SK-N-SH (cell line): Measurements from ENCODE around the gene LMAN2. TPM values are rescaled to one million over a fixed set of nuclear protein-coding genes. Genes with fewer than 3 reads are reported as not detected.

Experiments
- CTCF ChIA-PET: fragments of 300-600, 350-600 bp; formaldehyde crosslinking; extraction: SDS; loops from one replicate; lab custom pipeline; 2021; lab: Yijun Ruan, JAX
- POLR2A ChIA-PET: fragments of 350-600 bp; sonication (Branson Sonifier 250); formaldehyde crosslinking; extraction: SDS; loops from one replicate; lab custom pipeline; 2020; ENCODE audit warnings: antibody characterized with exemption, inconsistent platforms; lab: Yijun Ruan, JAX
- DNase-seq: peaks from one replicate; pipeline ENCODE4 v3.0.0; 2012
- H2AFZ ChIP-seq: fragments of 200-600 bp; sonication (generic); 2 replicates; pipeline ENCODE4 v1.8.1; 2016; ENCODE audit warnings: antibody characterized with exemption, mild to moderate bottlenecking, low read depth
- H3F3A ChIP-seq: fragments of 200-600 bp; sonication (generic); replicated peaks from 2 replicates; pipeline ENCODE3; 2016; ENCODE audit warnings: antibody characterized with exemption, mild to moderate bottlenecking; ENCODE audit not compliant: insufficient read depth
- H3K27ac ChIP-seq, 2 experiments: fragments of 200-500 bp in 1 of 2; fragments of 200-600 bp in 1 of 2; sonication (Bioruptor generic) in 1 of 2; sonication (generic), shearing (Covaris generic) in 1 of 2; 2 replicates each; pipeline versions ENCODE4 v1.5.1 to v1.6.1; 2014 to 2016; ENCODE audit warnings: low read depth in 2 of 2, inconsistent platforms in 1 of 2, low read length in 1 of 2, mild to moderate bottlenecking in 1 of 2, mixed read lengths in 1 of 2
- H3K27me3 ChIP-seq: fragments of 200-600 bp; sonication (generic), shearing (Covaris generic); 2 replicates; pipeline ENCODE4 v1.6.1; 2016; ENCODE audit warnings: mixed run types; ENCODE audit not compliant: insufficient read depth
- H3K36me3 ChIP-seq, 2 experiments: fragments of 200-500 bp in 1 of 2; fragments of 200-600 bp in 1 of 2; sonication (Bioruptor generic) in 1 of 2; sonication (generic) in 1 of 2; replicated peaks in 1 of 2; 2 replicates each; pipeline versions ENCODE3 to v1.5.1; 2014 to 2016; ENCODE audit warnings: low read length in 1 of 2, mild to moderate bottlenecking in 1 of 2; ENCODE audit not compliant: insufficient read depth in 2 of 2, control insufficient read depth in 1 of 2
- H3K4me1 ChIP-seq, 2 experiments: fragments of 200-500 bp in 1 of 2; fragments of 200-600 bp in 1 of 2; sonication (Bioruptor generic) in 1 of 2; sonication (generic), shearing (Covaris generic) in 1 of 2; 2 replicates each; pipeline versions ENCODE4 v1.5.1 to v1.6.1; 2014 to 2016; ENCODE audit warnings: low read depth in 1 of 2, low read length in 1 of 2, mixed run types in 1 of 2; ENCODE audit not compliant: insufficient read depth in 2 of 2, control insufficient read depth in 1 of 2
- H3K4me2 ChIP-seq: fragments of 200-600 bp; sonication (generic), shearing (Covaris generic); 2 replicates; pipeline ENCODE4 v1.6.1; 2017; ENCODE audit warnings: mixed run types
- H3K4me3 ChIP-seq, 2 experiments: fragments of 200-500 bp in 1 of 2; fragments of 200-600 bp in 1 of 2; sonication (Bioruptor generic) in 1 of 2; sonication (generic), shearing (Covaris generic) in 1 of 2; 2 replicates each; pipeline versions ENCODE4 v1.5.1 to v1.8.1; 2014 to 2016; ENCODE audit warnings: low read depth in 2 of 2, inconsistent platforms in 1 of 2, low read length in 1 of 2, mild to moderate bottlenecking in 1 of 2, mixed read lengths in 1 of 2, moderate library complexity in 1 of 2
- H3K79me2 ChIP-seq: fragments of 200-600 bp; sonication (generic); 2 replicates; pipeline ENCODE4 v1.8.1; 2017; ENCODE audit warnings: mild to moderate bottlenecking; ENCODE audit not compliant: insufficient read depth
- H3K9ac ChIP-seq: fragments of 200-600 bp; sonication (generic); 2 replicates; pipeline ENCODE4 v1.6.1; 2017; ENCODE audit warnings: mixed run types
- H3K9me2 ChIP-seq: fragments of 200-600 bp; sonication (generic); 2 replicates; pipeline ENCODE4 v1.6.1; 2017; ENCODE audit warnings: mixed run types
- H3K9me3 ChIP-seq: fragments of 200-600 bp; sonication (generic); 2 replicates; pipeline ENCODE4 v1.6.1; 2017; ENCODE audit warnings: mixed run types, mild to moderate bottlenecking, moderate library complexity
- H4K20me1 ChIP-seq: fragments of 200-600 bp; sonication (generic); 2 replicates; pipeline ENCODE4 v1.6.1; 2017; ENCODE audit warnings: mild to moderate bottlenecking, mixed run types; ENCODE audit not compliant: insufficient read depth
- CHD2 ChIP-seq: fragments of 150-350 bp; IDR thresholded peaks from 2 replicates; pipeline ENCODE4 v1.6.1; 2018; ENCODE audit warnings: low read length; ENCODE audit not compliant: partially characterized antibody
- FOXJ3 ChIP-seq: sonication (generic); formaldehyde crosslinking; IDR thresholded peaks from 2 replicates; pipeline ENCODE4 v1.5.1; 2020; ENCODE audit warnings: mild to moderate bottlenecking, missing genetic modification reagents
- GABPA ChIP-seq: IDR thresholded peaks from 2 replicates; pipeline ENCODE4 v1.4.0; 2012; ENCODE audit warnings: low read depth, mild to moderate bottlenecking
- IRF3 ChIP-seq: fragments of 150-350 bp; IDR thresholded peaks from 2 replicates; pipeline ENCODE4 v1.6.1; 2016; ENCODE audit warnings: mild to moderate bottlenecking, low read depth, low read length
- MXI1 ChIP-seq: IDR thresholded peaks from 2 replicates; pipeline ENCODE4 v1.6.1; 2012; ENCODE audit warnings: mild to moderate bottlenecking, low read depth, low read length, improper control_type of control experiment
- NRF1 ChIP-seq: IDR thresholded peaks from 2 replicates; pipeline ENCODE4 v1.6.1; 2012; ENCODE audit warnings: low read depth, mild to moderate bottlenecking, low read length
- PBX3 ChIP-seq: IDR thresholded peaks from 2 replicates; pipeline ENCODE4; 2012
- RAD21 ChIP-seq: IDR thresholded peaks from 2 replicates; pipeline ENCODE4 v1.6.1; 2012; ENCODE audit warnings: mild to moderate bottlenecking, low read length
- RXRA ChIP-seq: IDR thresholded peaks from 2 replicates; pipeline ENCODE4 v1.4.0; 2012; ENCODE audit warnings: low read depth, mild to moderate bottlenecking, borderline replicate concordance
- SMC3 ChIP-seq: IDR thresholded peaks from 2 replicates; pipeline ENCODE4 v1.6.1; 2012; ENCODE audit warnings: low read depth, low read length, improper control_type of control experiment
- TCF12 ChIP-seq: IDR thresholded peaks from 2 replicates; pipeline ENCODE4 v1.4.0; 2012
- TEAD4 ChIP-seq: IDR thresholded peaks from 2 replicates; pipeline ENCODE4 v1.4.0; 2012; ENCODE audit warnings: mild to moderate bottlenecking, borderline replicate concordance; ENCODE audit not compliant: insufficient read depth
- USF2 ChIP-seq: fragments of 150-350 bp; IDR thresholded peaks from 2 replicates; pipeline ENCODE4 v1.6.1; 2017; ENCODE audit warnings: antibody characterized with exemption, low read length, low read depth, borderline replicate concordance
- ZBTB33 ChIP-seq: IDR thresholded peaks from 2 replicates; pipeline ENCODE4 v1.4.0; 2012; ENCODE audit warnings: low read depth, borderline replicate concordance
- WGBS: methylation state at CpG from one replicate; pipeline ENCODE4 v1.1.6; 2017; ENCODE audit warnings: low lambda C conversion rate; 5-methylcytosine and 5-hydroxymethylcytosine counted together
- polyA plus RNA-seq, 3 experiments: library from polyadenylated mRNA; depleted of rRNA; stranded (reverse); fragments of >200 nt; gene quantifications; 2 replicates each; pipeline ENCODE4 v1.2.3, GENCODE V29; 2012

LMAN2 gene
- polyA plus RNA-seq, 1 of the 3 experiments (the other 2 are of a cell fraction), result 500 TPM

GRCh38 chr5:177390363-177391300, 39.2 kb upstream of the LMAN2 start (continued):
- TF ChIP-seq USF2 (peak; percentile 52; the same call in 1 of the 2 replicates), SMC3 (peak; percentile 90), PBX3 (no peak), ZBTB33 (no peak), FOXJ3 (CRISPR knock-in tag) (no peak), RXRA (no peak), CHD2 (no peak), RAD21 (peak; percentile 95), GABPA (no peak)

- H3K27me3 ChIP-seq, result no peaks in the 10 kb centered on the region
- no peaks in the 10 kb centered on the region for H3K9me2 ChIP-seq
- H2AFZ ChIP-seq, result no peak overlapping the region
- CTCF ChIA-PET, result interaction anchor here (0.7 to 14.2 kb wide), 29 partner anchors 9 to 318 kb away, joined by 3 to 318 read pairs (median 4); partner anchors contain the start of genes F12, LMAN2, MXD3 and PDLIM7
- H3K9ac ChIP-seq, result no peak overlapping the region
- peaks cover 0 to 3% of the 10 kb centered on the region in 2 experiments; a peak in 1 of 4 replicates for H3K4me1 ChIP-seq
- DNase-seq, result no peak
- no peak overlapping the region for H3K27ac ChIP-seq
- H3K36me3 ChIP-seq, result no peaks in the 10 kb centered on the region
- POLR2A ChIA-PET, result interaction anchor here (3.6 kb wide), 1 partner anchor 64 kb away, joined by 22 read pairs; no protein-coding TSS in a partner anchor
- WGBS, result 71% methylated on average over 17 of the region's 21 CpGs
- H3K4me3 ChIP-seq, result no peak overlapping the region
- TF ChIP-seq NRF1 (no peak), TCF12 (no peak), TEAD4 (no peak), GABPA (no peak), MXI1 (no peak), IRF3 (no peak)
- TF ChIP-seq, all 33 proteins: peak for 0
- Histone ChIP-seq H3K9me3 (no peaks in the 10 kb centered on the region), H3F3A (peaks cover 5% of the 10 kb centered on the region), H3K79me2 (no peaks in the 10 kb centered on the region), H3K4me2 (no peak overlapping the region), H4K20me1 (no peaks in the 10 kb centered on the region)
These were observed 38.0 kb upstream of the LMAN2 start for GRCh38 chr5:177389241-177390169.
